Activated CD8-positive, alpha-beta T cell treated with anti-CD3 and anti-CD28 coated beads for 36 hours (primary cell): ENCODE measurements around the gene KMT2C. TPM values are rescaled to one million over a fixed set of nuclear protein-coding genes. Genes with fewer than 3 reads are reported as not detected.

Source experiments
- ATAC-seq: fragments of 200-7000 bp; cut with Tn5 transposase; one replicate; pipeline ENCODE4 v1.10.0; 2021; ENCODE audit warnings: mild to moderate bottlenecking, moderate library complexity
- CTCF ChIA-PET: fragments of 350-600 bp; sonication (Branson Sonifier 250); formaldehyde crosslinking; loops from one replicate; lab custom pipeline; 2021; ENCODE audit warnings: antibody characterized with exemption; lab: Charles Lee
- POLR2A ChIA-PET: fragments of 350-600 bp; sonication (Branson Sonifier 250); formaldehyde crosslinking; loops from one replicate; lab custom pipeline; 2021; ENCODE audit warnings: antibody characterized with exemption; lab: Charles Lee
- DNase-seq: peaks from one replicate; pipeline ENCODE4 v3.0.0-alpha.2; 2020
- H3K27ac Mint-ChIP-seq: one replicate; pipeline ENCODE4 v1.8.0; 2021; ENCODE audit warnings: mild to moderate bottlenecking, mixed read lengths
- H3K27me3 Mint-ChIP-seq: one replicate; pipeline ENCODE4 v1.8.0; 2021; ENCODE audit warnings: mixed read lengths
- H3K36me3 Mint-ChIP-seq: one replicate; pipeline ENCODE4 v1.8.0; 2021; ENCODE audit warnings: low read depth, mixed read lengths
- H3K4me1 Mint-ChIP-seq: one replicate; pipeline ENCODE4 v1.8.0; 2021; ENCODE audit warnings: low read depth, mixed read lengths
- H3K4me3 Mint-ChIP-seq: one replicate; pipeline ENCODE4 v1.8.0; 2021; ENCODE audit warnings: mild to moderate bottlenecking, moderate library complexity, mixed read lengths
- H3K9me3 Mint-ChIP-seq: one replicate; pipeline ENCODE4 v1.8.0; 2021; ENCODE audit warnings: mixed read lengths
- intact Hi-C: fragments of 100-400 bp; cut with micrococcal nuclease; formaldehyde crosslinking; loops from one replicate; pipeline ENCODE4 v1.10.0; 2022
- total RNA-seq, 2 experiments: library from RNA; stranded (reverse); gene quantifications; one replicate each; pipeline ENCODE4 v1.2.3, GENCODE V29; 2021
- TF ChIP-seq, protein P1 (sequence below): fragments of 200-600 bp; IDR thresholded peaks from one replicate; pipeline ENCODE4 v1.8.0; 2022; ENCODE audit warnings: antibody characterized with exemption, mild to moderate bottlenecking

KMT2C gene
- total RNA-seq, 2 experiments from 2014 or later = 48.5 to 52.8 TPM

DNA sequence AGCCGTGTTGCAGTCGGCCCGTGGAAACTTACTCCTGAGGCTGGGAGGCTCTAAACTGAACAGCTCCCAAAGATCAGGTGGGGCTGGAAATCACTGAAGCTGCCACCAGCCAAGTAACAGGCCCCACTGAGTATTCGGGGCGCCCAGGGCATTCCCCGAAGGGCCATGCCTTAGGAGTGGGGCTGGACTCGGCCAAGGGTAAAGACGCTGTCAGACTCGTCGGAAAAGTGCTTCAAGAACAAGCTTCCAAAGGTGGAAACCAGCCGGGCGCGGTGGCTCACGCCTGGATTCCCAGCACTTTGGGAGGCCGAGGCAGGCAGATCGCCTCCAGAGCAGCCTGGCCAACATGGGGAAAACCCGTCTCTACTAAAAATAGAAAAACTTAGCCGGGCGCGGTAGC is 307.6 kb downstream of the KMT2C start:
- TF ChIP-seq, protein P1, sequence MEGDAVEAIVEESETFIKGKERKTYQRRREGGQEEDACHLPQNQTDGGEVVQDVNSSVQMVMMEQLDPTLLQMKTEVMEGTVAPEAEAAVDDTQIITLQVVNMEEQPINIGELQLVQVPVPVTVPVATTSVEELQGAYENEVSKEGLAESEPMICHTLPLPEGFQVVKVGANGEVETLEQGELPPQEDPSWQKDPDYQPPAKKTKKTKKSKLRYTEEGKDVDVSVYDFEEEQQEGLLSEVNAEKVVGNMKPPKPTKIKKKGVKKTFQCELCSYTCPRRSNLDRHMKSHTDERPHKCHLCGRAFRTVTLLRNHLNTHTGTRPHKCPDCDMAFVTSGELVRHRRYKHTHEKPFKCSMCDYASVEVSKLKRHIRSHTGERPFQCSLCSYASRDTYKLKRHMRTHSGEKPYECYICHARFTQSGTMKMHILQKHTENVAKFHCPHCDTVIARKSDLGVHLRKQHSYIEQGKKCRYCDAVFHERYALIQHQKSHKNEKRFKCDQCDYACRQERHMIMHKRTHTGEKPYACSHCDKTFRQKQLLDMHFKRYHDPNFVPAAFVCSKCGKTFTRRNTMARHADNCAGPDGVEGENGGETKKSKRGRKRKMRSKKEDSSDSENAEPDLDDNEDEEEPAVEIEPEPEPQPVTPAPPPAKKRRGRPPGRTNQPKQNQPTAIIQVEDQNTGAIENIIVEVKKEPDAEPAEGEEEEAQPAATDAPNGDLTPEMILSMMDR = no peak
- POLR2A ChIA-PET = interaction anchor here (0.8 kb wide), 1 partner anchor 123 kb away, joined by 3 read pairs; no protein-coding TSS in a partner anchor
- H3K27me3 Mint-ChIP-seq = no peaks in the 10 kb centered on the region
- no peak overlapping the region for H3K4me3 Mint-ChIP-seq
- CTCF ChIA-PET = no interaction called here
- no peaks in the 10 kb centered on the region for H3K4me1 Mint-ChIP-seq
- H3K27ac Mint-ChIP-seq = no peak overlapping the region
- intact Hi-C loops = no loop called here
- H3K36me3 Mint-ChIP-seq = peaks cover 50% of the 10 kb centered on the region
- no peak for DNase-seq
- ATAC-seq = no peak
- H3K9me3 Mint-ChIP-seq = peaks cover 12% of the 10 kb centered on the region

DNA sequence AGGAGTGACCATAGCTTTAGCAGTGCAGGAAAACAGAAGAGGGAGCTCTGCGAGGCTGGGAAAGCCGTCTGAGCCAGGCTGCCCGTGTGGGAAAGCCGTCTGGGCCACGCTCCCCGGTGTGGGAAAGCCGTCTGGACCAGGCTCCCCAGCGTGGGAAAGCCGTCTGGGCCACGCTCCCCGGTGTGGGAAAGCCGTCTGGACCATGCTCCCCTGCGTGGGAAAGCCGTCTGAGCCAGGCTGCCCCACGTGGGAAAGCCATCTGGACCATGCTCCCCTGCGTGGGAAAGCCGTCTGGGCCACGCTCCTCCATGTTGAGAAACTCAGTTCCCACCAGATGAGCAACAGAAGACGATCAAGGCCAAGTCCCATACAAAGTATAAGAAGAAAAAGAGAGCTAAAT is 308.6 kb downstream of the KMT2C start:
- TF ChIP-seq, protein P1 = no peak
- ChIA-PET CTCF (no interaction called here), POLR2A (no interaction called here)
- H3K4me1 Mint-ChIP-seq = peaks cover 6% of the 10 kb centered on the region
- H3K9me3 Mint-ChIP-seq = peaks cover 12% of the 10 kb centered on the region
- DNase-seq (no peak), ATAC-seq (no peak)
- intact Hi-C loops = no loop called here
- no peak overlapping the region for H3K4me3 Mint-ChIP-seq
- no peak overlapping the region for H3K27ac Mint-ChIP-seq
- H3K27me3 Mint-ChIP-seq = no peaks in the 10 kb centered on the region
- H3K36me3 Mint-ChIP-seq = peaks cover 61% of the 10 kb centered on the region

DNA sequence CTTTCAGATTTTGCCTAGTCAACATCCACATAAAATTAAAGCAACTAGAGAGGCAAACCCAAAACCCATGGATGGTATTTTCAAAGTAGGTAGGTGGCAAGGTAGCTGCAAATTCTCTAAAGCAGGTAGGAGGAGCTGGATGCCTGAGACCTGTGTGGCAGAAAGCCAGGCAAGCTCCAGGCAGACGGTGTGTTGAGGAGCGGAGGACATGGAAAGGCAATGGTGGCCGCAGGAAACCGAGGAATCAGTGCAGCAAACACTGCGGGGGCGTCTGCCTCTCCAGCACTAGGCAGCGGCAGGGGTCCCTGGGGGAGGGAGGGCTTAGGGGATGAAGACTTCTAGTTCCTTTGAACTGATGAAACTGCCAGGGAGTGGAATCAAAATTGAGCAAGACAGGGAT is 309.1 kb downstream of the KMT2C start:
- DNase-seq = no peak
- peaks cover 63% of the 10 kb centered on the region for H3K36me3 Mint-ChIP-seq
- H3K27ac Mint-ChIP-seq = no peak overlapping the region
- no peaks in the 10 kb centered on the region for H3K27me3 Mint-ChIP-seq
- peaks cover 10% of the 10 kb centered on the region for H3K4me1 Mint-ChIP-seq
- ATAC-seq = no peak
- POLR2A ChIA-PET = interaction anchor here (0.6 to 1.2 kb wide), 2 partner anchors 9 to 462 kb away, joined by 3 read pairs; no protein-coding TSS in a partner anchor
- TF ChIP-seq, protein P1 = no peak
- intact Hi-C loops = no loop called here
- H3K4me3 Mint-ChIP-seq = no peak overlapping the region
- CTCF ChIA-PET = no interaction called here
- H3K9me3 Mint-ChIP-seq = peaks cover 12% of the 10 kb centered on the region

DNA sequence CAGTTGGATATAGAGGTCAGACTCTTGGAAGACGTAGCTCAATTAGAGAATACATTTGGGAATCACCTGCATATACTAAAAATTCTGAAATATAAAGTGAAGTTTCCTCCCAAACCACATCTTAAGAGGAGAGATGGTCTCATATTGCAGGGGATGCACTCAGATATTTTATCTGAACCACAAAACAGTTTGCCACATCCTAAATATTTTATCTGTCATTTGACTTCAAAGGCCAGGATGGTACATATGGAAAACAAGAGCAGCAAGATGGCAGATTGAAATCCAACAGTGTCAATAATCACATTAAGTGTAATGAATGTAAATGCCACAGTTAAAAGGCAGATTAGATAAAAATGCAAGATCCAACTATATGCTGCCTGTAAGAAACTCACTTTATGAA is 313.3 kb downstream of the KMT2C start:
- TF ChIP-seq, protein P1 = no peak
- no peak for DNase-seq
- Mint-ChIP-seq H3K27ac (no peak overlapping the region), H3K27me3 (no peaks in the 10 kb centered on the region), H3K9me3 (peaks cover 12% of the 10 kb centered on the region), H3K4me1 (peaks cover 13% of the 10 kb centered on the region), H3K36me3 (peaks cover 81% of the 10 kb centered on the region), H3K4me3 (no peak overlapping the region)
- intact Hi-C loops = no loop called here
- ATAC-seq = no peak
- ChIA-PET CTCF (no interaction called here), POLR2A (no interaction called here)

DNA sequence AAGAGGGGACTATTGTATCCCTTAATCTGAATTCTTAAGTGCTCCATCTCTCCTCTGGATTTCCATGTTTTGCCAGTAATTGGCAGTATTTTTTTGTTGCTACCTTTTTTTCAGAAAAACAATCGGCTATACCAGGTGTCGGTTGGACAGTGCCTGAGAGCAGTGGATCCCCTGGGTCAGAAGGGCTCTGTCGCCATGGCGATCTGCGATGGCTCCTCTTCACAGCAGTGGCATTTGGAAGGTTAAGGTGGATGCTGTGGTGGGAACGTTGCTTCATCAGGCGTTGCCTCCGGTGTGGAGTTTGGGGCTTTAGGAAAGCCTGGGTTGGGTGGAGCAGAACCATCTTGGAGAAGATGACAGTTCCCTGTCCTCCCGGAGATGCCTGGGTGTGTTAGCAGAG is 314.4 kb downstream of the KMT2C start:
- H3K4me1 Mint-ChIP-seq = peaks cover 13% of the 10 kb centered on the region

More for the DNA sequence above, 314.4 kb downstream of the KMT2C start:
- no peak overlapping the region for H3K4me3 Mint-ChIP-seq
- DNase-seq (no peak), ATAC-seq (no peak)
- intact Hi-C loops = no loop called here
- H3K27ac Mint-ChIP-seq = no peak overlapping the region
- TF ChIP-seq, protein P1 = no peak
- H3K27me3 Mint-ChIP-seq = no peaks in the 10 kb centered on the region
- POLR2A ChIA-PET = no interaction called here
- peaks cover 75% of the 10 kb centered on the region for H3K36me3 Mint-ChIP-seq
- CTCF ChIA-PET = no interaction called here
- H3K9me3 Mint-ChIP-seq = peaks cover 12% of the 10 kb centered on the region
